SK-N-MC (cell line): Measurements from ENCODE around the gene EXOSC3.

Source experiments
- EZH2 ChIP-seq: fragments of 200-600 bp; sonication (generic); IDR thresholded peaks from one replicate; pipeline ENCODE4 v1.6.1; 2017; ENCODE audit warnings: antibody characterized with exemption
- FOXP2 ChIP-seq: optimal IDR thresholded peaks from 2 replicates; pipeline ENCODE3; 2011; ENCODE audit warnings: mild to moderate bottlenecking, moderate library complexity; ENCODE audit not compliant: insufficient read depth; ENCODE audit errors: extremely low read length, control extremely low read depth
- POLR2AphosphoS5 ChIP-seq: IDR thresholded peaks from 2 replicates; pipeline ENCODE4 v1.6.1; 2012; ENCODE audit warnings: mild to moderate bottlenecking, low read depth, low read length, borderline replicate concordance

GRCh38 chr9:37751186-37751585 is 33.7 kb downstream of the EXOSC3 start:
- no peak for TF ChIP-seq POLR2AphosphoS5
- no peak for TF ChIP-seq EZH2
- TF ChIP-seq FOXP2 = no peak
